Renal cortex interstitium (tissue), 11 donors: Measurements from ENCODE around the gene RTN4. TPM values are rescaled to one million over a fixed set of nuclear protein-coding genes. Genes with fewer than 3 reads are reported as not detected.

Source experiments
- DNase-seq, 11 donors: peaks; one replicate each; pipeline ENCODE4 v3.0.0-alpha.2; 2013; ENCODE audit warnings: low read depth in 9 of 11, low spot score in 4 of 11; ENCODE audit errors: extremely low read depth in 1 of 11
- polyA plus RNA-seq, 3 donors: library from polyadenylated mRNA; unstranded; fragments of 120-200 nt; gene quantifications; one replicate each; pipeline ENCODE4 v1.2.1, GENCODE V29; 2013; ENCODE audit not compliant: insufficient read length in 3 of 3

The RTN4 gene
- polyA plus RNA-seq, 3 donors = 316 to 360 (median 352) TPM

GRCh38 chr2:54966837-54967236, 83.4 kb downstream of the RTN4 start:
- no peak for DNase-seq

DNA sequence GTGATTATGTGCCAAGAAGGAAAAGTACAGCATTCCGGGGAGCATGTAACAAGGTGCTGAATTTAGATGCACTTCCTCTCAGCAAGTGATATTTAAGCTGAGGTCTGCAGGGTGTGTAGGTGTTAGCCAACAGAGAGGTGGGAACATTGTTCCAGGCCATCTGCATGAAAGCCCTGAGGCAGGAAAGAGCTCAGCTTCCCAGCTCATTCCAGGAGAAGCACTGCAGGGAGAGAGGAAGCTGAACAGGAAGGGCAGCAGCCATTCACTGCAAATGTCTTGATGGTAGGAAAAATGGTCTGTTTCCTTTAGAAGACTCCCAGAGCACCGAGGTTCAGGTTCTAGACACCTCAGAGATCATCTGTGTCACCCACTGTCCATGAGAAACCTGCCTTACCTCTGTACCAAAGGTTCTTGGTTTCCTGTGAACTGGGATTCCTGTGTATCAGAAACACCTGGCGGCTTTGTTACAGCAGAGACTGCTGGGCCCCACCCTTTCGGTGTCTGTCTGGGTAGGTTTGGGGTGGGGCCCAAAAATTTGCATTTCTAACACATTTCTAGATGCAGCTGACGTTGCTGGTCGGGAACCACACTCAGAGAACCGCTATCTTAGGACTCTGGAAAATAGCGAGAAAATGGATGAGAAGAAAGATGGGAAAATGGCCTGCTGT, 84.0 kb downstream of the RTN4 start:
- DNase-seq = no peak

GRCh38 chr2:54965425-54965824, 84.8 kb downstream of the RTN4 start:
- DNase-seq = no peak

DNA sequence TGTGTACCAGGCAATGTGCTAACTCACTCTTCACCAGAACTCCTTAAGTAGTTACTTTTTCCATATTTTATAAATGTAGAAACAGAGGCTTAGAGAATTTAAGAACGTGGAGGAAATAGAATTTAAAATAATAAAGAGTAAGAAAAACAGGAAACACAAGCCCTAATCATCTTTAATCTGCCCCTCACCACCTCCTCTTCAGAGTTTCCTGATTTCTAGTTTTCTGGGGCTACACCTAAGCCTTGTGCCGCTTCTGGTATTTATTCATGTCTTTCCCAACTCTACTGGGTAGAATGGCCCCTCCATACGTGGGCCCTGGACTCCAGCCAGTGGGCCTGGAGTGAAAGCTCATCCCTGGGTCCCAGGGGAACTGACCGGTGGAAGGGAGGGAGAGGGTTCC, 85.4 kb downstream of the RTN4 start:
- no peak for DNase-seq

DNA sequence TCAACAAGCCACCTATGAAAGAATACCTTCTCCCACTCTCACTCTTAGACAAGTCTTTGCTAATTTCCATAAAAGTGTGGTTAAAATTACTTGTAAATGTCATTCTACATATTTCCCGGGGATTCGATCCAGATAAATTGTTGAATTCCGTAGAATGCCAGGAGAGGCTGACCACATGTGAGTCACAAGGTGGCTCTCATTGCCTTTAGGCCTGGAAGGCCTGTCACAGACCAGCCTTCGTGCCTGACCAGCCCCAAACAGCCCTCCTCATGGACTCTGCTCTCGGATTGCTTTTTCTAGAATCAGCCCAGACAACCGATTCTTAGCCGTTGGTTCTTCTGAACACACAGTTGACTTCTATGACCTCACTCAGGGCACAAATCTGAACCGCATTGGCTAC, 86.0 kb downstream of the RTN4 start:
- no peak for DNase-seq

GRCh38 chr2:54963476-54963875, 86.8 kb downstream of the RTN4 start:
- no peak for DNase-seq

DNA sequence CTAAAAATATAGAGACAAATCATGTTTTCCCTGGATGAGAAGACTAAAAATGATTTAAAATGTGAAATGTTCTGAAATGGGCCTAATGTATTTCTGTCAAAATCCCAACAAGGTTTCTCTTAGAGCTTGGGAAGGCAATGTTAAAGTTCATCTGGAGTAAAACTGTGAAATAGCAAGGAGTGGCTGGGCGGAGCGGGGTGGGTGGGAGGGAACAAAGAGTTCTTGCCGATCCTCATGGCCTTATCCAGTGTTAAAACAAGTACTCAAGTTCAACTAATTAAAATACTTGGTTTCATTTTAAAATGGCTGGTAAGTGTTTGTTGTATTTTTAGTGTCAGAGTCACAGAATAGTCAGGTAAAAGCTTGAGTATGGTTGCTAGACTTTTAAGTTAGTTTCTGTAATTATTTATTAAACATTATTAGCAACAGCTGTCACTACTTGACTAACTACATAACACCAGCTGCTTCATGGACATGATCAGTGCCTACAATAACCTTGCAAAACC, 87.3 kb downstream of the RTN4 start:
- DNase-seq = no peak

GRCh38 chr2:54962511-54962910, 87.7 kb downstream of the RTN4 start:
- DNase-seq = no peak

- DNase-seq = no peak
Observed at GRCh38 chr2:54960164-54960563, 90.1 kb downstream of the RTN4 start.

GRCh38 chr2:54958717-54959371, 91.4 kb downstream of the RTN4 start:
- no peak for DNase-seq

DNA sequence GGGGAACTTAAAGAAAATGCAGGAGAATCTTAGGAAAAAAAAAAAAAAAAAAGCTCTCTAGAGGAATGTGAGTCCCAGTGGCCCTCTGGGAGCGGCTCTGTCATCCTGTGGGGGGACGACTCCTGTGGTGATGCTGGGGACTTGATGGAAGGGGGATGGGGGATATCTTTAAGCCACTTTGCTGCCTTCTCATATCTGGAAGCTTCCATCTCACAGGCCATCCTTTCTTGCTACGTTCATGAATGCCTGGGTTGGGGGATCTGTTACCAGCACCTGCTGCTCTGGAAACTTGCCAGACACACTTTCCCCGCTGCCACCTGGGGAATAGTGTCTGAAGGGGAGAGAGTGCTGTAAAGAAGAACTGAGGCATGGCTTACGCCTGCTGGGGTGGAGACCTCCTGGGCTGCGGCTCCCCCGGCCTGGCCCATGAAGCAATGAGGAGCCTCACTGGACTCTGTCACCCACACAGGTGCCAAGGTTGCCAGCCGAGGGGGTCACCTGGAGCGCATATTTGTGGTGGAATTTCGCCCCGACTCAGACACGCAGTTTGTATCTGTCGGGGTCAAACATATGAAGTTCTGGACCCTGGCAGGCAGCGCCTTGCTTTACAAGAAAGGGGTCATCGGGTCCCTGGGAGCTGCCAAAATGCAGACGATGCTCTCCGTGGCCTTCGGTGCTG, 92.8 kb downstream of the RTN4 start:
- DNase-seq = no peak

DNA sequence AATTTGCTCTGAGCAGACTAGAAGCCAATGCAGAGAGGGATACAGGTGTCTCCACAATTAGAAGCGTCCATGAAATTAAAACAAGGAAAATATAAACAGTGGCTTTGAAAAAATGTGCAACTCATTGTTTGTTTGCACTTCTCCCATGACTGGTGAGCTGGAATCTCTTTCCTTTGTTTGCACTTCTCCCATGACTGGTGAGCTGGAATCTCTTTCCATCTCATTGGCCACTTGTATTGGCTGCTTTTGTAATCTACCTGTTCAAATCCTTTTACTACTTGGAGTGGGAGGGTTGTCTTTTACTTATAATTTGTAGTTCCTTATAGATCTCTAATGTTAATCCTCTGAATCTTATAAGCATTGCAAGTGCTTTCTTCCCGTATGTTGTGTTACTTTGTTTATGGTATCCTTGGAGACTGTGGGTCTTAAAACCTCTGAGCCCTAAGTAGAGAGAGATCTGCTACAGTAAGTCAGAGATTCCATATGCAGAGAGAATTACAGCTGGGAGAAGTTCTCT, 94.1 kb downstream of the RTN4 start:
- peak in 1 of 11 donors; percentile 22 for DNase-seq

GRCh38 chr2:54955358-54956110, 94.7 kb downstream of the RTN4 start:
- no peak for DNase-seq

DNA sequence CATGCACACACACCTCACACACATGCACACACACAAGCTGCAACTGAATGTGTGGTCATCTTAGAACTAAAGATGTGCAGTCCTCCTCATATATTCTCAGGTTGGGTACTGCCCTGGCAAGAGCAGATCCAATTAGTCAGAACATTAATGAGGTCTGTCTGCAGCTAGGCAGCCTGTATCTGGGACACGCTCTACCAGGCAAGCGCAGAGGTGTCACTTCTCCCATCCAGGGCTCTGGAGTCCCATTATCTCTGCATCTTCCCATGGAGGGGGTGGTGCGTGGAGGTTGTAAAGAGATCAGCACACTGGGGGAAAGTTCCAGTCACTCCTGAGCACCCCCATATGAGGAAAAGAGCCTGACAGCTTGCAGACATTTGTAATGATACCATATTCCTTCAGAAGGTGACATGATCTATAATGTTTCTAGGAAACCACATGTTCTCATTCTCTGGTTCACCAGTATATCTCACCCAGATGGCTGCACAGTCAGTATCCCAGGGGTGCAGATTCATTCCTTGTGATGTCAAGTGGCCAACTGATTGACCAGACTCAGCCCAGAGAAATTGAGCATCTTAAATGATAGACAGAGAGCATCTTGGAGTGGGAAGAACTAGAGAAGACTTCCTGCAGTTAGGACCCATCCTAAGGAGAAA, 95.4 kb downstream of the RTN4 start:
- no peak for DNase-seq

DNA sequence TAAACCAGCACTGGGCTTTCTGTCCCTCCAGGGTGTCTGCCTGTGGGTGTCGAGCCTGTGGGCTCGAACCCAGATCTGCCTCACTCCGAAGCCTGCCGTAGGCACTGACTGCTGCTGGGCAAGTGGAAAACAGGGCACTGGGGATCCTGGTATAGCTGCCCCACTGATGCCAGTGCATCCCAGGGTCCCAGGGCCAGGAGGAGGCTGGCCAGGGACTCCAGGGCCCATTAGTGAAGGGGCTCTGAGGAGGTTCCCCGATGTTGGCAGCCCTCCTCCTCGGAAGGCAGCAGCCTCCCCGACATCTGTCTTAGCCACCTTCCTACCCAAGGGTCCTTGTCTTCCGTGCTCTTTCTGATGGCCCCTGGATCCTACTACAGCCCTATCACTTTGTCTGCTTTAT, 96.1 kb downstream of the RTN4 start:
- DNase-seq = no peak

DNA sequence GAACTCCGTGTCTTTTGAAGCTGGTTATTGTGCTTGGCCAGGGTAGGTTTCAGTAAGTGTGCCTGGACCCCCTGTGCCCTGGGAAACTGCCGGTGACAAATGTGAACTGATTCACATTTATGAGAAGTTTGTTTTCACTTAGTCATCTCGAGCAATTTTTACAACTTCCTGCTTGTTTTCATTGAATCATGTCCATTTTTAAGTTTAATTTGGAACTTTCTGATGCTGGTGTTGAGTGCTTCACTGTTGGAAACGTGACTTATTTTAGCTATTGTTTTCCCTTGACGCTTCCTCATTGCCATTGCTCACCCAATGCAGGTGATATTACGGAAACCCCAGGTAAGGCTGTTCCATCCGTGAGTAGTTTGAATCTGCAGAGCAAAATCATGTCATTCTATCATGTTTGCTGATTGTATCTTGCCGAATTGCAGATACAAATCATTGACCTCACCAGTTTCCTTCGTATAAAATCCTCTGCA, 97.2 kb downstream of the RTN4 start:
- no peak for DNase-seq

DNA sequence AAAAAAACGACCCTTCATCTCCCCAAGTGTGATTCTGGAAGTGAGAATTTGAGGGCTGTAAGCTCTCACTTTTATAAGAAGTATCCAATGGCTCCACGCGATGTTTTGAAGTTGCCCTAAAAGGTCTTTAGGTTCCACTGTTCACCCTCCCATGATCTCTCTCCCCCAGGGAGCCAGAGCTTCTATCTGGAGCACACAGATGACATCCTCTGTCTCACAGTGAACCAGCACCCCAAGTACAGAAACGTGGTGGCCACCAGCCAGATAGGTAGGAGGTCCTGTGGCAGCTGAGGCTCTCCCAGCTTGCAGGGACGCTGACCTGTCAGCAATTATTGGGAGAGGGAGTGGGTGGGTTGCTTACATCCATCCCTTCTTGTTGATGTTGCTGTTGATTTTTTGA, 97.8 kb downstream of the RTN4 start:
- no peak for DNase-seq

GRCh38 chr2:54950811-54951210, 99.4 kb downstream of the RTN4 start:
- DNase-seq = no peak

- DNase-seq = no peak
Observed at GRCh38 chr2:54949431-54949830, 100.8 kb downstream of the RTN4 start.
